HG03196 (cell line): ENCODE measurements around the gene VSNL1.
"Not testable (repeated sequence)": the region's sequence is repeated elsewhere in the genome, so short reads cannot be mapped to it uniquely, and the experiment has no call there.

ENCODE experiments used
- ATAC-seq: cut with Tn5 transposase; IDR thresholded peaks from one replicate; pipeline ENCODE4 v1.9.1; 2021; ENCODE audit not compliant: unreplicated experiment

The VSNL1 gene

GRCh38 chr2:17541531-17541950 lies 1.0 kb downstream of the VSNL1 start:
- ATAC-seq = no peak

DNA sequence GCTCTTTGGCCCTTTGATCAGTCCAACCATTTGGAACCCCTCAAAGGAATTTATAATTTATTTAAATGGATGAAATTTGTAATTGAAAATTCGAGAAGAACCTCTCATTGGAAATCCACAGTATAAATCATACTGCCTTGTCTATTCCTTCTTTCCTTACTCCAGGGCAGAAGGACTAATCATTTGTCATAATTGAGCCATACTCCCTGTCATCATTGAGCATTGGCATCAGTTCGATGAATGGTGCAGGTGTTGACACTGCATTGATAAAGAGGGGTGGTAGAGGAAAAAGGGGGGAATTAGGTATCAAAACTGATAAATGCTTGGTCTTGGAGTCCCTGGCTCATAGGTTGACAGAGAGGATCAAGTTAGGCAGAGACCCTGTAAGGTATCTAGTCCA lies 2.0 kb downstream of the VSNL1 start:
- ATAC-seq = no peak

DNA sequence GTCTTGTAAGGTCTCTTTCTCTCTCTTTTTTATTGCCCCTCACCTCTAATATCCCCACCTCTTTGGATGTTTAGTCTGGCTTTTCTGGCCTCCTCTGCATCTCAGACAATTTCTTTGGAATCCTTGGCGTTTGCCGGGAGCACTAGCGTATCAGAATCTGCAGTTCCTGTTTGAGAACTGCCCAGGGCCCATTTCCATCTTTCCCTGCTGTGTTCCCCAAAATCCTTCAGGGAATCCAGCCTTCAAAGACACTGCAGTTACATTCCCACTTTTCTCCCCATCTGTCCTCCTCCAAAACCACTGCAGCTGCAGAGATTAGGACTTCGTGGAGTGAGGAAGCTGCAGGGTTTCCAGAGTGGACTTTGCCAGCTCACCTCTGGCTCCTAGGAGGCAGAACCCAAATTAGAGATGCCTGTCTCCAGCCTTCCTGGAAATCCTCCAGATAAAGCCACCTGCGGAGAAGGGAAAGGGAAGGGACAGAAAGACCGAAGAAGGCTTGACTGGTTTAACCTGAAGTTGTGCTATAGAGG lies 2.7 kb downstream of the VSNL1 start:
- no peak for ATAC-seq

- ATAC-seq = no peak
Measured at GRCh38 chr2:17543848-17544247, 3.4 kb downstream of the VSNL1 start.

DNA sequence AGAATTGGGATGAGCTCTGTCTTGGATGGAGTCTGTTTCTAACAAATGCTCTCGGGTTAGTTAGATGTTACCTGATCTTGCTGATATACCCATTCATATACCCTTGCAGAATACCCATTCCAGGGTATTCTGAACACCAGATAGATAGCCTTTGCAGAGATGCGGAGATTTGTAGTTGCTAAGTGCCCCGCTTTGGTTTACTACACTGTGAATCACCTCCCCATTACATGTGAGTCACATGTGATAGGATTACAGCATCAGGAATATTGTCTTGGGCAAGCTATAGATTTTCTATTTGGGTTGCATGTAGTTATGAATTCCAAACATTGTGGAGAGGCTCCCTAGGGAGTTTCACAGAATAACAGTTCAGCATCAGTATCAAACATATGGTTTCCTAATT lies 3.8 kb downstream of the VSNL1 start:
- no peak for ATAC-seq

GRCh38 chr2:17545680-17546613 lies 5.5 kb downstream of the VSNL1 start:
- ATAC-seq = no peak

DNA sequence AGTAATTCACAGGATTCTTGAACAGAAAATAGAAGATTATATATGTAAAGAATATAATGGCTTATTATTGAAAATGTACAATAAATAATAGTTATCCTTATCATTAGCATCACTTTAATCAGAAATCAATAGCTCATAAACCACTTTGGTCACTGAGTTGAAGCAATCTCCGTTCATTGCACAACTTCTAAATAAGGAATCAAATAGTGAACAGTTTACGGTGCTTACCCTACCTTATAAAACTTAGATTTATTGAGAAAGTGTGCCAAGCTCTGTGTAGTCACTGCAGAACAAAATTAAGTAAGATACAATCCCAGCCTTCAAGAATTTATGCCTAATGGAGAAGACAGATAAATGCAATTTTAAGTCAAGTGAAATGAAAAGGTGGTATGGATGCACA lies 6.7 kb downstream of the VSNL1 start:
- ATAC-seq = no peak

DNA sequence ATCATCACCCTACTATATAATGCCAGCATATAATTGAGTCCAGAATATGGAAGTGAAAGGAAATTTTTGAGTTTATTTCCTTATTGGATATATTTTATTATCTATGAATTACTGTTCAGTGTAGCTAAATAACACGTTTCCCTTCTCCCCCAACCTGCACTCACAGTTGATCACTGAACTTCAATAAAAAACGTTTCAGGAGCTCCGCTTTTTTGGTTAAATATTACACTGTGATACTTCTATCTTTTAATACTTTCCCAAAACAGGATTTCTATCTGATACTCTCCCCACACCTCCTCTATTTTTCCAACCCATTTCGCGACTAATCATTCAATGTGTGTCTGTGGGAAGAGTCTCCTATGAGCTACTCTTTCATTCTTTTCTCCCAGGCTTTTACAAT lies 7.2 kb downstream of the VSNL1 start:
- ATAC-seq = no peak

- ATAC-seq = no peak
Measured at GRCh38 chr2:17550907-17551306, 10.4 kb downstream of the VSNL1 start.

DNA sequence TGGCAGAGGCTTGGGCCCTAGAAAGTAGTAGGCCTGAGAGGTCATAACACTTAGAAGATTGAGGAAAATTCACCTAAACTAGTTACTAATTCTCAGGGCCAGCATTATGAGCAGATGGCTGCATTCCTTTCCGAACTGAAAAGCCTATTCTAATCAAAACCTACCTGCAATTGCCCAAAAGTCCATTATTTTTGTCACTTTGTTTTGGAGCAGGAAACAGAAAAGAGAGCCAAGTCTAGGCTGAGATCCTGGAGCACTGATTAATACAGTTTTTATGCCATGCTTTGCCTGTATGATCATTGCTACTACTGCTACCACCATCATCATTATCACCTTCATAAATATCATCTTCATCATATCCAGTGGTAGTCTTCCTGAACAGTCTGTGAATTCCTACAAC lies 14.7 kb downstream of the VSNL1 start:
- ATAC-seq = no peak

DNA sequence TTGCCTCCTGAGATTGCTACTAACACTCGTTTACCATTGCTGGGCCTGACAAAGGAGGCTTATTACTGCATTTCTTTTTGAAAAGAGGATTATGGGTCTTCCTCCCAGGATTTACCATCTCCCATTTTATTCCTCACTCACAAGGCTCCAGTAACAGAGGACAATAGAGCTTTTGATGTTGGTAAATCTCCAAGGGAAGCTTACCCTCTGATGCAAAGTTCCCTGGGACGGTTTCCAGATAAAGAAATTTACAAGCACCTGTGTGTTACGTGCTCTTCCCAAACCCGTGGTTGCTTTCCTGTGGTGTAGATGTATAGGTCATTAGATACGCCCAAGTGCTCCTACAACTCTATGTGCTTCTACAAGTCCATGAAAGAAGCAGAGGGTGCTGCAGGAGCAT lies 17.1 kb downstream of the VSNL1 start:
- no peak for ATAC-seq

- no peak for ATAC-seq
Measured at GRCh38 chr2:17558053-17558452, 17.6 kb downstream of the VSNL1 start.

GRCh38 chr2:17558878-17559277 lies 18.4 kb downstream of the VSNL1 start:
- no peak for ATAC-seq

GRCh38 chr2:17565726-17566125 lies 25.2 kb downstream of the VSNL1 start:
- not testable (repeated sequence) for ATAC-seq

GRCh38 chr2:17571681-17572080 lies 31.2 kb downstream of the VSNL1 start:
- ATAC-seq = no peak

GRCh38 chr2:17573085-17573803 lies 32.7 kb downstream of the VSNL1 start:
- ATAC-seq = no peak

DNA sequence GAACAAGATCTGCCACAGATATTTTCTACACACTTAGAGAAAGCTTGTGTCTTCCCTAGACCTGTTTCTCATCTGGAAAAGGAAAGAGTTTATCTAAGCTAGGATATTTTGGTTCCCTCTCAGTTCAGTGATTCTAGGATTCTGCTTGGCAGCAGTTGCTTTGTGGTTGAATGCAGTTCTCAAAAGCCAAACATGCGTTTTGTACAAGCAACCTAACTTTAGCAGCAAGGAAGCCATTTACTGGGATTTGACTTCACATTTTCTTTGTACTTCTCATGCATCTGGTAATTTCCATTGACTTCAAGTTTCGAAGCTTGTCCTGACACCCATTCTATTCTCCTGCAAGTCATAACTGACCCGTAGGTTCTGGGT lies 33.3 kb downstream of the VSNL1 start:
- ATAC-seq = no peak

- ATAC-seq = no peak
Measured at GRCh38 chr2:17574406-17575073, 34.0 kb downstream of the VSNL1 start.

DNA sequence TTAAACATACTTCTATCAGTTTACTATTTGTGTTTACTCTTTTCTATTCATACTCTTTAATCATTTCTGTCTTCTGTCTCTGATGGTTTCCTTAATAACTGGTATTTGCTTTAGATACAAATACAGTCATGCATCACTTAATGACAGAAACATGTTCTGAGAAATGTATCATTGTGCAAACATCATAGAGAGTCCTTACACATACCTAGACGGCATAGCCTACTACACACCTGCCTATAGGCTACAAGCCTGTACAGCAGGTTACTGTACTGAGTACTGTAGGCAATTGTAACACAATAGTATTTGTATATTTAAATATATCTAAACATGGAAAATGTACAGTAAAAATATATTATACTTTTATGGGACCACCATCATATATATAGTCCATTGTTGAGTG lies 36.3 kb downstream of the VSNL1 start:
- ATAC-seq = no peak

GRCh38 chr2:17578466-17578928 lies 38.0 kb downstream of the VSNL1 start:
- peak; percentile 73 for ATAC-seq

GRCh38 chr2:17579605-17580318 lies 39.3 kb downstream of the VSNL1 start:
- ATAC-seq = no peak
